Measurements from ENCODE around the gene RASL10B.

The RASL10B gene

GRCh38 chr17:35765756-35766488 lies 34.5 kb downstream of the RASL10B start:
- DNase-seq (ENCODE audit: low read depth): no peak

- no peak for DNase-seq (ENCODE audit: low read depth)
Observed at GRCh38 chr17:35766489-35766877, 35.0 kb downstream of the RASL10B start.

GRCh38 chr17:35766903-35767510 lies 35.6 kb downstream of the RASL10B start:
- no peak for DNase-seq (ENCODE audit: low read depth)

GRCh38 chr17:35768797-35769196 lies 37.4 kb downstream of the RASL10B start:
- no peak for DNase-seq (ENCODE audit: low read depth)

- no peak for DNase-seq (ENCODE audit: low read depth)
Observed at GRCh38 chr17:35769895-35770486, 38.6 kb downstream of the RASL10B start.

- no peak for DNase-seq (ENCODE audit: low read depth)
Observed at GRCh38 chr17:35773129-35773528, 41.7 kb downstream of the RASL10B start.

- no peak for DNase-seq (ENCODE audit: low read depth)
Observed at GRCh38 chr17:35773679-35774425, 42.4 kb downstream of the RASL10B start.

GRCh38 chr17:35774499-35774898 lies 43.1 kb downstream of the RASL10B start:
- DNase-seq (ENCODE audit: low read depth): no peak

GRCh38 chr17:35775039-35775438 lies 43.6 kb downstream of the RASL10B start:
- no peak for DNase-seq (ENCODE audit: low read depth)

- DNase-seq (ENCODE audit: low read depth): no peak
Observed at GRCh38 chr17:35775583-35775982, 44.1 kb downstream of the RASL10B start.

- no peak for DNase-seq (ENCODE audit: low read depth)
Observed at GRCh38 chr17:35778641-35779196, 47.3 kb downstream of the RASL10B start.

GRCh38 chr17:35780950-35781349 lies 49.5 kb downstream of the RASL10B start:
- no peak for DNase-seq (ENCODE audit: low read depth)

GRCh38 chr17:35784895-35785294 lies 53.5 kb downstream of the RASL10B start:
- DNase-seq (ENCODE audit: low read depth): no peak

- DNase-seq (ENCODE audit: low read depth): no peak
Observed at GRCh38 chr17:35786941-35787432, 55.5 kb downstream of the RASL10B start.

- peak; percentile 73 for DNase-seq (ENCODE audit: low read depth)
Observed at GRCh38 chr17:35788477-35789368, 57.3 kb downstream of the RASL10B start.

- no peak for DNase-seq (ENCODE audit: low read depth)
Observed at GRCh38 chr17:35790841-35791240, 59.4 kb downstream of the RASL10B start.

GRCh38 chr17:35791681-35792350 lies 60.4 kb downstream of the RASL10B start:
- no peak for DNase-seq (ENCODE audit: low read depth)

Measured in GM04503 (cell line).